Endothelial cell of umbilical vein (primary cell): ENCODE measurements around the gene MXI1. TPM values are rescaled to one million over a fixed set of nuclear protein-coding genes. Genes with fewer than 3 reads are reported as not detected.

Source experiments
- BruUV-seq: library from RNA; stranded (reverse); fragments of 400-500 nt; replicated peaks from 2 replicates; lab custom pipeline; 2021; lab: Mats Ljungman, UMichigan
- CTCF ChIA-PET: fragments of 300-600, 350-600 bp; sonication (Branson Sonifier 250); formaldehyde crosslinking; loops from one replicate; lab custom pipeline; 2021; ENCODE audit warnings: antibody characterized with exemption, inconsistent platforms; lab: Charles Lee
- POLR2A ChIA-PET: fragments of 300-600, 350-600 bp; sonication (Branson Sonifier 250); formaldehyde crosslinking; loops from one replicate; lab custom pipeline; 2021; ENCODE audit warnings: antibody characterized with exemption, inconsistent platforms; lab: Charles Lee
- DNase-seq: peaks from one replicate; pipeline ENCODE4 v3.0.0-alpha.2; 2011; ENCODE audit warnings: low read depth, low spot score
- FAIRE-seq: peaks from 2 replicates; lab custom pipeline; 2011; peaks lifted over from hg19 to GRCh38; lab: Jason Lieb, UNC
- H2AFZ ChIP-seq: 2 replicates; pipeline ENCODE4 v1.6.0; 2012; ENCODE audit warnings: low read depth, low read length, control low read depth, inconsistent platforms
- H3K27ac ChIP-seq: 2 replicates; pipeline ENCODE4 v1.5.1; 2011; ENCODE audit warnings: low read depth, mild to moderate bottlenecking, control low read depth, low read length, moderate library complexity; ENCODE audit not compliant: insufficient read depth
- H3K27me3 ChIP-seq, 2 experiments: 2 replicates each; pipeline versions ENCODE4 v1.6.0 to v1.6.1; 2011; ENCODE audit warnings: low read length in 2 of 2, mixed read lengths in 1 of 2; ENCODE audit not compliant: control insufficient read depth in 2 of 2, insufficient read depth in 2 of 2
- H3K36me3 ChIP-seq, 2 experiments: 2 replicates in 1 of 2; 3 replicates in 1 of 2; pipeline ENCODE4 v1.5.1; 2011; ENCODE audit warnings: low read length in 2 of 2, mild to moderate bottlenecking in 1 of 2, moderate library complexity in 1 of 2; ENCODE audit not compliant: control insufficient read depth in 2 of 2, insufficient read depth in 2 of 2; ENCODE audit errors: extremely low read depth in 1 of 2
- H3K4me1 ChIP-seq: 3 replicates; pipeline ENCODE4 v1.5.1; 2011; ENCODE audit warnings: mild to moderate bottlenecking, low read length; ENCODE audit not compliant: control insufficient read depth, insufficient read depth; ENCODE audit errors: extremely low read depth
- H3K4me2 ChIP-seq: 2 replicates; pipeline ENCODE4 v1.6.1; 2011; ENCODE audit warnings: low read length, control low read depth, mixed read lengths; ENCODE audit not compliant: insufficient read depth
- H3K4me3 ChIP-seq, 3 experiments: fragments of 200-600 bp in 1 of 3; sonication (generic), shearing (Covaris generic) in 1 of 3; replicated peaks in 1 of 3; 2 replicates each; pipeline ENCODE4 v1.5.1; 2011 to 2016; ENCODE audit warnings: control low read depth in 3 of 3, low read length in 3 of 3, mild to moderate bottlenecking in 2 of 3, inconsistent platforms in 1 of 3, low read depth in 1 of 3, moderate library complexity in 1 of 3; ENCODE audit not compliant: insufficient read depth in 1 of 3
- H3K79me2 ChIP-seq: 2 replicates; pipeline ENCODE4 v1.6.0; 2012; ENCODE audit warnings: low read length, inconsistent platforms; ENCODE audit not compliant: control insufficient read depth, insufficient read depth
- H3K9ac ChIP-seq: replicated peaks from 2 replicates; pipeline ENCODE3; 2011; ENCODE audit warnings: low read length, control low read depth; ENCODE audit not compliant: insufficient read depth; ENCODE audit errors: extremely low read depth
- H3K9me1 ChIP-seq: replicated peaks from 3 replicates; pipeline ENCODE4 v1.6.0; 2011; ENCODE audit warnings: mild to moderate bottlenecking, low read length; ENCODE audit not compliant: control insufficient read depth, insufficient read depth; ENCODE audit errors: extremely low read depth
- H3K9me3 ChIP-seq: replicated peaks from 2 replicates; pipeline ENCODE4 v1.5.1; 2012; ENCODE audit warnings: low read length, inconsistent platforms; ENCODE audit not compliant: control insufficient read depth, insufficient read depth
- H4K20me1 ChIP-seq: replicated peaks from 2 replicates; pipeline ENCODE3; 2011; ENCODE audit warnings: mild to moderate bottlenecking, low read length; ENCODE audit not compliant: control insufficient read depth, insufficient read depth; ENCODE audit errors: extremely low read depth
- CTCF ChIP-seq, 2 donors: IDR thresholded peaks; 1 replicate in 1 of 2; 2 replicates in 1 of 2; pipeline ENCODE4 v1.5.1; 2011; ENCODE audit warnings: low read length in 2 of 2, mild to moderate bottlenecking in 2 of 2, moderate library complexity in 2 of 2, control low read depth in 1 of 2, inconsistent platforms in 1 of 2, low read depth in 1 of 2; ENCODE audit not compliant: insufficient read depth in 1 of 2; ENCODE audit errors: extremely low read depth in 1 of 2
- EZH2 ChIP-seq: IDR thresholded peaks from 2 replicates; pipeline ENCODE4 v1.6.1; 2012; ENCODE audit warnings: borderline replicate concordance, low read depth, mild to moderate bottlenecking, moderate library complexity, low read length, inconsistent platforms; ENCODE audit not compliant: severe bottlenecking
- FOS ChIP-seq: IDR thresholded peaks from 2 replicates; pipeline ENCODE4 v1.6.1; 2011; ENCODE audit warnings: mild to moderate bottlenecking, low read length, moderate library complexity, borderline replicate concordance; ENCODE audit not compliant: insufficient read depth
- GATA2 ChIP-seq: IDR thresholded peaks from 2 replicates; pipeline ENCODE4 v1.7.0; 2011; ENCODE audit warnings: low read depth, mild to moderate bottlenecking, moderate library complexity, mixed read lengths, low read length; ENCODE audit not compliant: insufficient read length, insufficient read depth
- JUN ChIP-seq: IDR thresholded peaks from 2 replicates; pipeline ENCODE4 v1.6.1; 2011; ENCODE audit warnings: borderline replicate concordance, low read depth; ENCODE audit not compliant: insufficient read length, insufficient read depth
- MAX ChIP-seq: IDR thresholded peaks from 2 replicates; pipeline ENCODE4 v1.6.1; 2011; ENCODE audit not compliant: insufficient read depth, insufficient read length
- MYC ChIP-seq: IDR thresholded peaks from one replicate; pipeline ENCODE4 v1.6.1; 2011; ENCODE audit warnings: mild to moderate bottlenecking, low read depth, low read length
- POLR2A ChIP-seq: IDR thresholded peaks from 2 replicates; pipeline ENCODE4 v1.6.1; 2012; ENCODE audit warnings: low read depth, mild to moderate bottlenecking, control low read depth, low read length
- POLR2AphosphoS5 ChIP-seq: IDR thresholded peaks from 2 replicates; pipeline ENCODE4 v1.6.1; 2012; ENCODE audit warnings: low read depth, mild to moderate bottlenecking, control low read depth, low read length, moderate library complexity; ENCODE audit not compliant: insufficient read depth
- dilution Hi-C: fragments of 300-500 bp; cut with MboI; formaldehyde crosslinking; loops from one replicate; pipeline ENCODE4 v1.15.0; 2019; ENCODE audit warnings: low sequenced_read_pairs; ENCODE audit not compliant: extremely low pct_ligation_motif_present
- intact Hi-C: fragments of 100-400 bp; cut with micrococcal nuclease; formaldehyde crosslinking; loops from one replicate; pipeline ENCODE4 v1.10.0; 2022
- polyA plus RNA-seq, 4 experiments: library from polyadenylated mRNA; depleted of rRNA in 3 of 4; stranded (reverse) in 3 of 4; unstranded in 1 of 4; fragments of >200 nt; gene quantifications; 2 replicates each; pipeline versions ENCODE4 v1.2.1 to v1.2.3, GENCODE V29; 2011 to 2012; ENCODE audit warnings: missing spikeins in 1 of 4
- total RNA-seq: library from RNA; stranded (reverse); gene quantifications from 2 replicates; pipeline ENCODE4 v1.2.3, GENCODE V29; 2021

MXI1 gene
- total and polyA plus RNA-seq, 2 donors (not counting 3 experiments of a cell fraction or from before 2014, with no cell fraction given), result 2.7 to 8.5 TPM

GRCh38 chr10:110233846-110234245 is 26.4 kb downstream of the MXI1 start:
- Histone ChIP-seq H3K4me1 (no peaks in the 10 kb centered on the region), H3K27me3 (no peaks in the 10 kb centered on the region), H2AFZ (no peak overlapping the region), H3K9me1 (no peaks in the 10 kb centered on the region), H3K9me3 (no peaks in the 10 kb centered on the region), H3K4me3 (no peak overlapping the region), H3K4me2 (no peak overlapping the region), H3K9ac (no peak overlapping the region), H3K27ac (no peak overlapping the region), H3K36me3 (no peaks in the 10 kb centered on the region), H3K79me2 (no peaks in the 10 kb centered on the region), H4K20me1 (no peaks in the 10 kb centered on the region)
- no peak for TF ChIP-seq MAX
- no peak for TF ChIP-seq JUN
- TF ChIP-seq CTCF (IDR thresholded peaks at IDR 0.05; ENCODE audit: extremely low read depth in 1 of 2, insufficient read depth in 1 of 2, low read depth in 1 of 2, low read length in 2 of 2), result no peak
- no peak for DNase-seq
- intact Hi-C loops (no loop called here), dilution Hi-C loops (no loop called here)
- no peak for FAIRE-seq
- CTCF ChIA-PET, result interaction anchor here (1.4 to 2.2 kb wide), 2 partner anchors 10 to 25 kb away, joined by 4 to 7 read pairs; no protein-coding TSS in a partner anchor
- no TSS peak for BruUV-seq
- POLR2A ChIA-PET, result no interaction called here

DNA sequence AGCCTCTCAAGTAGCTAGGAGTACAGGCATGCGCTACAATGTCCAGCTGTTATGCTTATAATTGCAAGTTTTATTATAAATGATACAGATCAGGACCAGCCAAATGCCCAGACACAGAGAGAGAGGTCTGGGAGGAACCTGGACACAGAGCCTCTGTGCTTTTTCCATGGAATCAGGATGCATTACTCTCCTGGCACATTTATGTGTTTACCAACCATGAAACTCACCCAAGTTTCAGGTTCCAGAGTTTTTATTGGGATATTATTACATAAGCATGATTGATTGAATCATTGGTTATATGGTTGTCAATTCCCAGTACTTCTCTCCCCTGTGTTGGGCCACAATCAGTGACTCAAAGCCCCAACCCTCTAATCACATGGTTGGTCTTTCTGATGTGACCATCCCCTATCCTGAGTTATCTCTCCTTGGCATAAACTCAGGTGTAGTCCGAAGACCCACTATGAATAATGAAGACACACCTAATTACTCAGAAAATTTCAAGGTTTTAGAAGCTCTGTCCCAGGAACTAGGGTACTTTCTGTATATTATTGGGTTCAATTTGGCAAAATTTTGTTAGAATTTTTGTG is 30.6 kb downstream of the MXI1 start:
- Histone ChIP-seq H3K27me3 (no peaks in the 10 kb centered on the region), H3K9me1 (no peaks in the 10 kb centered on the region), H3K4me1 (no peaks in the 10 kb centered on the region), H3K36me3 (no peaks in the 10 kb centered on the region), H3K27ac (no peak overlapping the region), H2AFZ (no peak overlapping the region), H4K20me1 (no peaks in the 10 kb centered on the region), H3K4me2 (no peak overlapping the region), H3K9me3 (no peaks in the 10 kb centered on the region), H3K9ac (no peak overlapping the region), H3K4me3 (no peak overlapping the region), H3K79me2 (no peaks in the 10 kb centered on the region)
- FAIRE-seq, result no peak
- POLR2A ChIA-PET, result no interaction called here
- intact Hi-C loops (no loop called here), dilution Hi-C loops (no loop called here)
- BruUV-seq, result no TSS peak
- no peak for DNase-seq
- CTCF ChIA-PET, result interaction anchor here (1.4 kb wide), 1 partner anchor 37 kb away, joined by 3 read pairs; no protein-coding TSS in a partner anchor
- TF ChIP-seq FOS (no peak), JUN (no peak), GATA2 (no peak), MYC (no peak), CTCF (IDR thresholded peaks at IDR 0.05; ENCODE audit: extremely low read depth in 1 of 2, insufficient read depth in 1 of 2, low read depth in 1 of 2, low read length in 2 of 2) (no peak), POLR2AphosphoS5 (no peak), POLR2A (no peak), EZH2 (no peak), MAX (no peak)
